IPS DF 4.7 (cell line): Measurements from ENCODE around the gene BMPER.

Experiments
- DNase-seq: peaks from one replicate; pipeline ENCODE4 v3.0.0-alpha.2; 2013; ENCODE audit warnings: low spot score; ENCODE audit errors: extremely low read depth

Gene BMPER

GRCh38 chr7:34086981-34087380 is 181.6 kb downstream of the BMPER start:
- DNase-seq: no peak

GRCh38 chr7:34087892-34088891 is 182.9 kb downstream of the BMPER start:
- DNase-seq: peak; percentile 28

- DNase-seq: no peak
Observed at GRCh38 chr7:34090816-34091215, 185.5 kb downstream of the BMPER start.

GRCh38 chr7:34091321-34091917 is 186.1 kb downstream of the BMPER start:
- no peak for DNase-seq

- no peak for DNase-seq
Observed at GRCh38 chr7:34093276-34093675, 187.9 kb downstream of the BMPER start.

GRCh38 chr7:34096198-34096651 is 190.9 kb downstream of the BMPER start:
- DNase-seq: no peak

- no peak for DNase-seq
Observed at GRCh38 chr7:34096777-34097176, 191.4 kb downstream of the BMPER start.

GRCh38 chr7:34100661-34101060 is 195.3 kb downstream of the BMPER start:
- no peak for DNase-seq

GRCh38 chr7:34104115-34104514 is 198.8 kb downstream of the BMPER start:
- no peak for DNase-seq

GRCh38 chr7:34104992-34105391 is 199.7 kb downstream of the BMPER start:
- DNase-seq: no peak

GRCh38 chr7:34107276-34107675 is 201.9 kb downstream of the BMPER start:
- no peak for DNase-seq

- no peak for DNase-seq
Observed at GRCh38 chr7:34108165-34108564, 202.8 kb downstream of the BMPER start.

- no peak for DNase-seq
Observed at GRCh38 chr7:34109936-34110780, 204.8 kb downstream of the BMPER start.

- DNase-seq: no peak
Observed at GRCh38 chr7:34111031-34111430, 205.7 kb downstream of the BMPER start.

GRCh38 chr7:34115503-34115902 is 210.2 kb downstream of the BMPER start:
- no peak for DNase-seq

GRCh38 chr7:34117573-34117972 is 212.2 kb downstream of the BMPER start:
- DNase-seq: no peak

GRCh38 chr7:34121366-34121765 is 216.0 kb downstream of the BMPER start:
- no peak for DNase-seq

- DNase-seq: no peak
Observed at GRCh38 chr7:34123316-34123715, 218.0 kb downstream of the BMPER start.

- no peak for DNase-seq
Observed at GRCh38 chr7:34124765-34125164, 219.4 kb downstream of the BMPER start.

- no peak for DNase-seq
Observed at GRCh38 chr7:34128762-34129161, 223.4 kb downstream of the BMPER start.

GRCh38 chr7:34130558-34131295 is 225.4 kb downstream of the BMPER start:
- DNase-seq: no peak
